Skeletal muscle tissue (tissue), 4 donors: ENCODE results near the gene ETV1. TPM values are rescaled to one million over a fixed set of nuclear protein-coding genes. Genes with fewer than 3 reads are reported as not detected.

Experiments
- H3K27ac ChIP-seq: one replicate; pipeline ENCODE4 v1.7.0; 2013; ENCODE audit warnings: mild to moderate bottlenecking, low read depth, low read length, inconsistent platforms
- H3K27me3 ChIP-seq, 3 donors: one replicate each; pipeline ENCODE4 v1.7.0; 2013; ENCODE audit warnings: low read length in 3 of 3; ENCODE audit not compliant: control insufficient read depth in 3 of 3, insufficient read depth in 3 of 3
- H3K36me3 ChIP-seq, 3 donors: one replicate each; pipeline ENCODE4 v1.7.0; 2013; ENCODE audit warnings: low read length in 3 of 3; ENCODE audit not compliant: control insufficient read depth in 3 of 3, insufficient read depth in 3 of 3
- H3K4me1 ChIP-seq, 3 donors: one replicate each; pipeline ENCODE4 v1.7.0; 2013; ENCODE audit warnings: low read length in 3 of 3, mild to moderate bottlenecking in 3 of 3; ENCODE audit not compliant: control insufficient read depth in 3 of 3, insufficient read depth in 3 of 3
- H3K4me3 ChIP-seq, 3 donors: one replicate each; pipeline ENCODE4 v1.7.0; 2013; ENCODE audit warnings: low read length in 3 of 3
- H3K9ac ChIP-seq, 3 donors: one replicate each; pipeline ENCODE4 v1.7.0; 2013; ENCODE audit warnings: low read length in 3 of 3, mild to moderate bottlenecking in 3 of 3, moderate library complexity in 2 of 3, low read depth in 1 of 3
- H3K9me3 ChIP-seq, 3 donors: one replicate each; pipeline ENCODE4 v1.7.0; 2013; ENCODE audit warnings: low read length in 3 of 3; ENCODE audit not compliant: control insufficient read depth in 3 of 3
- total RNA-seq: library from RNA; depleted of rRNA; stranded (reverse); fragments of >200 nt; gene quantifications from one replicate; pipeline ENCODE4 v1.2.3, GENCODE V29; 2014
- donor health status: Osteomylitis.

ETV1 gene
- 6.3 TPM for total RNA-seq

GRCh38 chr7:13989126-13989948, at the start of gene ETV1:
Gene ETV1 (minus strand): TSS chr7:13989666. CDS start chr7:13989052, 614 bp downstream.
- Histone ChIP-seq H3K4me3 (peak within 1 kb of the TSS; percentile 84 to 87 (median 85)), H3K27ac (peak within 1 kb of the TSS; percentile 87), H3K9me3 (no peaks in the 10 kb centered on the region), H3K36me3 (no peaks in the 10 kb centered on the region), H3K27me3 (peaks cover 0 to 3% (median 2%) of the 10 kb centered on the region in 3 donors), H3K9ac (peak within 1 kb of the TSS; percentile 71 to 79 (median 78)), H3K4me1 (peaks cover 8 to 18% (median 15%) of the 10 kb centered on the region in 3 donors)

- Histone ChIP-seq H3K4me1 (no peaks in the 10 kb centered on the region), H3K4me3 (no peak overlapping the region), H3K27me3 (no peaks in the 10 kb centered on the region), H3K36me3 (no peaks in the 10 kb centered on the region), H3K9me3 (no peaks in the 10 kb centered on the region), H3K9ac (no peak overlapping the region), H3K27ac (no peak overlapping the region)
Measured at GRCh38 chr7:14024406-14024805, 34.9 kb upstream of the ETV1 start.

GRCh38 chr7:14023838-14024237, 34.4 kb upstream of the ETV1 start:
- Histone ChIP-seq H3K27ac (no peak overlapping the region), H3K9me3 (no peaks in the 10 kb centered on the region), H3K27me3 (no peaks in the 10 kb centered on the region), H3K4me3 (no peak overlapping the region), H3K9ac (no peak overlapping the region), H3K36me3 (no peaks in the 10 kb centered on the region), H3K4me1 (no peaks in the 10 kb centered on the region)

- Histone ChIP-seq H3K9me3 (no peaks in the 10 kb centered on the region), H3K27ac (no peak overlapping the region), H3K27me3 (no peaks in the 10 kb centered on the region), H3K9ac (no peak overlapping the region), H3K4me1 (no peaks in the 10 kb centered on the region), H3K4me3 (no peak overlapping the region), H3K36me3 (no peaks in the 10 kb centered on the region)
Measured at GRCh38 chr7:14023342-14023741, 33.9 kb upstream of the ETV1 start.

- H3K36me3 ChIP-seq: no peaks in the 10 kb centered on the region
- H3K9ac ChIP-seq: no peak overlapping the region
- no peaks in the 10 kb centered on the region for H3K27me3 ChIP-seq
- no peak overlapping the region for H3K27ac ChIP-seq
- no peaks in the 10 kb centered on the region for H3K4me1 ChIP-seq
- no peak overlapping the region for H3K4me3 ChIP-seq
- no peaks in the 10 kb centered on the region for H3K9me3 ChIP-seq
Measured at GRCh38 chr7:14021069-14021468, 31.6 kb upstream of the ETV1 start.

- Histone ChIP-seq H3K27me3 (no peaks in the 10 kb centered on the region), H3K9ac (no peak overlapping the region), H3K4me1 (no peaks in the 10 kb centered on the region), H3K9me3 (no peaks in the 10 kb centered on the region), H3K4me3 (no peak overlapping the region), H3K27ac (no peak overlapping the region), H3K36me3 (no peaks in the 10 kb centered on the region)
Measured at GRCh38 chr7:14020339-14020900, 31.0 kb upstream of the ETV1 start.

DNA sequence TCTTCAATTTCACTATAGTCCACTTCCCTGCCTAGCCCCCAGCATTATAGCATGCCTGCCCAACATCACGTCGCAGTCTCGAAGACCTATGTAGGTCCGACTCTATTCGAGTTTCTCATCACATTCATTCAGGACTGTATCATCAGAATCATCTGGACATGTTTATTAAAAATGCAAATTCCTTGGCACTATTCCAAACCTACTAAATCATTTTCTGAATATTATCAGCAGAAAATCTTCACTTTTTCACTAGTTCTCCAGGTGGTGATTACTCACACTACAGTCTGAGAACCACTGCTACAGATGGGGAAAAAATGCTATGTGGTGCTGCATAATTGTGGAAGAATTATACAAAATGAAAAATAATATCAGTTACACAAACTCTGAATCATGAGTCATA, 29.3 kb upstream of the ETV1 start:
- Histone ChIP-seq H3K4me3 (no peak overlapping the region), H3K9ac (no peak overlapping the region), H3K27me3 (no peaks in the 10 kb centered on the region), H3K4me1 (no peaks in the 10 kb centered on the region), H3K9me3 (no peaks in the 10 kb centered on the region), H3K27ac (no peak overlapping the region), H3K36me3 (no peaks in the 10 kb centered on the region)

DNA sequence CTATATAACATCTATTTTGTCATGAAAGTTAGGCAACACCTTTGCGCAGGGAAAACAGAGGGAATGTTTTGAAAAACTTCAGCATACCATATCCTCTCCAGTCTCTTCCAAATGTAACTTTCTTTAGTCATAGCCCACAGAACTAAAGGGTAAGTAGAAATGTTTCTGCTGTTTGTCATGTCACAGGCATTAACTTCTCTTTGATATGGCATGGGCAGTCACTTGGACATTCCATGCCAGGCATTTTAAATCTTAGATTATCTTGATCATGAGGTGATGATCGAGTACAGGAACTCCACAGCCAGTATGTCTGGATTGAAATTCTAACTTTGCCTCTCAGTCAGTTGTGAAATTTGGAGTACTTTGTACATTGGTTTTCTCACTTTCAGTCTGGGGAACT, 27.5 kb upstream of the ETV1 start:
- no peaks in the 10 kb centered on the region for H3K36me3 ChIP-seq
- no peak overlapping the region for H3K9ac ChIP-seq
- no peaks in the 10 kb centered on the region for H3K9me3 ChIP-seq
- H3K27me3 ChIP-seq: no peaks in the 10 kb centered on the region
- H3K4me1 ChIP-seq: no peaks in the 10 kb centered on the region
- H3K27ac ChIP-seq: no peak overlapping the region
- H3K4me3 ChIP-seq: no peak overlapping the region

GRCh38 chr7:14013898-14014297, 24.4 kb upstream of the ETV1 start:
- H3K9ac ChIP-seq: no peak overlapping the region
- H3K36me3 ChIP-seq: no peaks in the 10 kb centered on the region
- no peaks in the 10 kb centered on the region for H3K9me3 ChIP-seq
- no peak overlapping the region for H3K4me3 ChIP-seq
- no peak overlapping the region for H3K27ac ChIP-seq
- H3K27me3 ChIP-seq: no peaks in the 10 kb centered on the region
- H3K4me1 ChIP-seq: no peaks in the 10 kb centered on the region
